Fibroblast of lung (primary cell): ENCODE measurements around the gene ZNF277. TPM values are rescaled to one million over a fixed set of nuclear protein-coding genes. Genes with fewer than 3 reads are reported as not detected.

Source experiments
- DNase-seq, 2 donors: peaks; one replicate each; pipeline versions ENCODE4 v3.0.0 to v3.0.0-alpha.2; 2010; ENCODE audit warnings: low read depth in 2 of 2
- H2AFZ ChIP-seq: 2 replicates; pipeline ENCODE4 v1.5.1; 2012; ENCODE audit warnings: low read length, control low read depth, inconsistent platforms
- H3K27ac ChIP-seq: 2 replicates; pipeline ENCODE4 v1.5.1; 2011; ENCODE audit warnings: low read length, control low read depth; ENCODE audit not compliant: insufficient read depth
- H3K27me3 ChIP-seq: 2 replicates; pipeline ENCODE4 v1.5.1; 2011; ENCODE audit warnings: mild to moderate bottlenecking, low read length; ENCODE audit not compliant: control insufficient read depth, insufficient read depth
- H3K36me3 ChIP-seq: 2 replicates; pipeline ENCODE4 v1.5.1; 2011; ENCODE audit warnings: low read length; ENCODE audit not compliant: control insufficient read depth, insufficient read depth
- H3K4me1 ChIP-seq: 2 replicates; pipeline ENCODE4 v1.5.1; 2011; ENCODE audit warnings: low read length; ENCODE audit not compliant: control insufficient read depth, insufficient read depth; ENCODE audit errors: extremely low read depth
- H3K4me2 ChIP-seq: 2 replicates; pipeline ENCODE4 v1.5.1; 2011; ENCODE audit warnings: low read length, control low read depth; ENCODE audit not compliant: insufficient read depth; ENCODE audit errors: extremely low read depth
- H3K4me3 ChIP-seq, 4 experiments: fragments of 200-600 bp in 1 of 4; sonication (generic) in 1 of 4; replicated peaks in 1 of 4; 2 replicates each; pipeline ENCODE4 v1.5.1; 2011 to 2016; ENCODE audit warnings: low read length in 4 of 4, low read depth in 3 of 4, mild to moderate bottlenecking in 3 of 4, control low read depth in 2 of 4, inconsistent platforms in 1 of 4, mixed read lengths in 1 of 4; ENCODE audit not compliant: insufficient read depth in 1 of 4; ENCODE audit errors: control extremely low read depth in 1 of 4
- H3K79me2 ChIP-seq: 2 replicates; pipeline ENCODE4 v1.5.1; 2012; ENCODE audit warnings: mild to moderate bottlenecking, low read length, inconsistent platforms; ENCODE audit not compliant: control insufficient read depth, insufficient read depth
- H3K9ac ChIP-seq: 2 replicates; pipeline ENCODE4 v1.5.1; 2011; ENCODE audit warnings: mild to moderate bottlenecking, low read length, control low read depth; ENCODE audit not compliant: insufficient read depth
- H3K9me3 ChIP-seq: 2 replicates; pipeline ENCODE4 v1.5.1; 2012; ENCODE audit warnings: low read depth, low read length; ENCODE audit not compliant: control insufficient read depth, insufficient read depth
- H4K20me1 ChIP-seq: 2 replicates; pipeline ENCODE4 v1.5.1; 2011; ENCODE audit warnings: low read length; ENCODE audit not compliant: control insufficient read depth, insufficient read depth; ENCODE audit errors: extremely low read depth
- CTCF ChIP-seq, 2 donors: IDR thresholded peaks in 1 of 2; conservative IDR thresholded peaks in 1 of 2; 1 replicate in 1 of 2; 2 replicates in 1 of 2; pipeline ENCODE4 v1.5.1; 2011 to 2012; ENCODE audit warnings: low read length in 2 of 2, control low read depth in 1 of 2, inconsistent platforms in 1 of 2, low read depth in 1 of 2, mild to moderate bottlenecking in 1 of 2
- EZH2 ChIP-seq: IDR thresholded peaks from 2 replicates; pipeline ENCODE4 v1.5.1; 2012; ENCODE audit warnings: low read length, control low read depth, mild to moderate bottlenecking; ENCODE audit errors: missing control alignments
- polyA plus RNA-seq, 2 donors: library from polyadenylated mRNA; depleted of rRNA in 1 of 2; stranded (reverse) in 1 of 2; unstranded in 1 of 2; fragments of >200 nt; gene quantifications; 2 replicates each; pipeline ENCODE4 v1.2.1, GENCODE V29; 2011 to 2012; ENCODE audit warnings: missing spikeins in 1 of 2
- total RNA-seq: library from RNA; depleted of rRNA; stranded (reverse); fragments of >200 nt; gene quantifications from 2 replicates; pipeline ENCODE4 v1.2.1, GENCODE V29; 2014

Gene ZNF277
- total and polyA plus RNA-seq, 2 donors (not counting 1 experiment from before 2014, with no cell fraction given): 23.1 to 66.6 TPM

GRCh38 chr7:112183266-112183665 lies 23.2 kb upstream of the ZNF277 start:
- H3K36me3 ChIP-seq: no peaks in the 10 kb centered on the region
- H3K27me3 ChIP-seq: no peaks in the 10 kb centered on the region
- H2AFZ ChIP-seq: no peak overlapping the region
- H3K4me3 ChIP-seq: no peak overlapping the region
- no peak overlapping the region for H3K4me2 ChIP-seq
- no peak for TF ChIP-seq CTCF (conservative IDR thresholded peaks at IDR 0.05 in 1 of 2, IDR thresholded peaks at IDR 0.05 in 1 of 2; ENCODE audit: low read depth in 1 of 2, low read length in 2 of 2)
- no peak overlapping the region for H3K27ac ChIP-seq
- H4K20me1 ChIP-seq: no peaks in the 10 kb centered on the region
- H3K79me2 ChIP-seq: peaks cover 9% of the 10 kb centered on the region
- DNase-seq: no peak
- H3K9ac ChIP-seq: no peak overlapping the region
- H3K9me3 ChIP-seq: no peaks in the 10 kb centered on the region
- H3K4me1 ChIP-seq: no peaks in the 10 kb centered on the region

- Histone ChIP-seq H3K36me3 (no peaks in the 10 kb centered on the region), H3K4me1 (no peaks in the 10 kb centered on the region), H4K20me1 (no peaks in the 10 kb centered on the region), H3K4me3 (no peak overlapping the region), H2AFZ (no peak overlapping the region), H3K79me2 (peaks cover 9% of the 10 kb centered on the region), H3K9ac (no peak overlapping the region), H3K9me3 (no peaks in the 10 kb centered on the region), H3K27ac (no peak overlapping the region), H3K4me2 (no peak overlapping the region), H3K27me3 (no peaks in the 10 kb centered on the region)
- DNase-seq: no peak
- TF ChIP-seq EZH2 (no peak), CTCF (conservative IDR thresholded peaks at IDR 0.05 in 1 of 2, IDR thresholded peaks at IDR 0.05 in 1 of 2; ENCODE audit: low read depth in 1 of 2, low read length in 2 of 2) (no peak)
Observed at GRCh38 chr7:112184455-112184854, 22.0 kb upstream of the ZNF277 start.

DNA sequence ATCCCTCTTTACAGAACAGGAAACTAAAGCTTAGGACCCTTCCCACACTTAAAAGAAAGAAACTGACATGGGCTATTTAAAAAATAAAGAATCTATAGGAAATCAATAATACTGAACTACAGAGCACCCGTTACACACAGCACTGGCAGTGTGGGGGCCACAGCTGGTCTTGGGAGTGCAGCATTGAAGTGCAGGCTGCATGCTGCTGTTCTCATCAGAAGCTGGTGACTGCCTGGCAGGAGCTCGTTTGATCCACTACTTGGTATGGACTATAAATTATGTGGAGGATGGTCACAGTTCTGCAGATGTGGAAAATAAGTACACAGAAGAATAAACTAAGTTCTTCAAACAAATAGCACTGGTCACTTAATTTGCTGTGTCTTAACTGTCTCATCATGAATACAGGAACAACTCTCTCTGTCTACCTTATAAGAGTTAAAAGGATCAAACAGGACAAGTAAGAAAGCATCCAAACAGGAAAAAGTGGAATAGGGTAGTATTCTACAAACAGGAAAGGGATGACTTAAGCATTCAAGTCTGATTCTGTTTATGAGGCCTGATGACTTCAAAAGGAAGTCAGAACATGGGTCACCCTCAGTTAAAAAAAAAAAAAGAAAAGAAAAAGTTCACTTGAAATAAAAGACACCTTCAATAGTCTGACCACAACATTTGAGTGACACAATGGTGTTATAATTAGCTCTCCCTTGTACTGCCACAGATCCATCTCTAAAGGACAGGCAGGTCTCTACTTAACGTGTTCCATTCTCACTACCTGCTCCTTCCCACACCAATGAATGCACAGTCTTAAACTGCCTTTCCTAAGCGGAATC lies 21.3 kb upstream of the ZNF277 start:
- Histone ChIP-seq H3K4me3 (no peak overlapping the region), H3K79me2 (peaks cover 11% of the 10 kb centered on the region), H4K20me1 (no peaks in the 10 kb centered on the region), H3K27ac (no peak overlapping the region), H3K4me2 (no peak overlapping the region), H3K9me3 (no peaks in the 10 kb centered on the region), H3K27me3 (no peaks in the 10 kb centered on the region), H3K36me3 (no peaks in the 10 kb centered on the region), H2AFZ (no peak overlapping the region), H3K4me1 (no peaks in the 10 kb centered on the region), H3K9ac (no peak overlapping the region)
- no peak for DNase-seq
- TF ChIP-seq CTCF (conservative IDR thresholded peaks at IDR 0.05 in 1 of 2, IDR thresholded peaks at IDR 0.05 in 1 of 2; ENCODE audit: low read depth in 1 of 2, low read length in 2 of 2) (no peak), EZH2 (no peak)
